H9 (cell line): ENCODE measurements around the gene BDNF. TPM values are rescaled to one million over a fixed set of nuclear protein-coding genes. Genes with fewer than 3 reads are reported as not detected.

Source experiments
- DNase-seq: peaks from one replicate; pipeline ENCODE4 v3.0.0-alpha.2; 2017
- H2AFZ ChIP-seq: one replicate; pipeline ENCODE4 v1.6.1; 2013; ENCODE audit warnings: mild to moderate bottlenecking, low read length, control low read depth, moderate library complexity
- H2AK5ac ChIP-seq: 2 replicates; pipeline ENCODE4 v1.6.1; 2013; ENCODE audit warnings: low read length, control low read depth, mixed read lengths; ENCODE audit not compliant: insufficient read length
- H2BK120ac ChIP-seq: one replicate; pipeline ENCODE4 v1.6.1; 2013; ENCODE audit warnings: low read depth, mild to moderate bottlenecking, low read length, control low read depth, inconsistent platforms; ENCODE audit not compliant: poor library complexity, severe bottlenecking
- H2BK12ac ChIP-seq: 2 replicates; pipeline ENCODE4 v1.6.1; 2013; ENCODE audit warnings: low read length, control low read depth, mixed read lengths, low read depth; ENCODE audit not compliant: insufficient read length
- H2BK15ac ChIP-seq: 2 replicates; pipeline ENCODE4 v1.6.1; 2013; ENCODE audit warnings: low read depth, low read length, control low read depth
- H2BK20ac ChIP-seq: one replicate; pipeline ENCODE4 v1.6.1; 2013; ENCODE audit warnings: low read depth, mild to moderate bottlenecking, low read length, control low read depth, inconsistent platforms; ENCODE audit not compliant: poor library complexity, severe bottlenecking
- H2BK5ac ChIP-seq: 2 replicates; pipeline ENCODE4 v1.6.1; 2013; ENCODE audit warnings: low read length, control low read depth, mixed read lengths; ENCODE audit not compliant: insufficient read length
- H3K14ac ChIP-seq: 2 replicates; pipeline ENCODE4 v1.6.1; 2013; ENCODE audit warnings: low read length, control low read depth; ENCODE audit not compliant: insufficient read depth
- H3K18ac ChIP-seq: 2 replicates; pipeline ENCODE4 v1.6.1; 2013; ENCODE audit warnings: low read depth, mild to moderate bottlenecking, mixed read lengths, low read length, control low read depth; ENCODE audit not compliant: insufficient read length
- H3K23ac ChIP-seq: 2 replicates; pipeline ENCODE4 v1.6.1; 2013; ENCODE audit warnings: low read length, control low read depth, mixed read lengths, low read depth; ENCODE audit not compliant: insufficient read length
- H3K23me2 ChIP-seq: 2 replicates; pipeline ENCODE4 v1.6.1; 2013; ENCODE audit warnings: low read depth, mild to moderate bottlenecking, mixed read lengths, low read length, control low read depth; ENCODE audit not compliant: insufficient read length, poor library complexity, severe bottlenecking
- H3K27ac ChIP-seq: 2 replicates; pipeline ENCODE4 v1.5.1; 2013; ENCODE audit warnings: low read length, control low read depth, mixed read lengths, low read depth; ENCODE audit not compliant: insufficient read length
- H3K27me3 ChIP-seq: 2 replicates; pipeline ENCODE4 v1.6.1; 2013; ENCODE audit warnings: low read length, control low read depth, inconsistent platforms; ENCODE audit not compliant: insufficient read depth
- H3K4ac ChIP-seq: 2 replicates; pipeline ENCODE4 v1.6.1; 2013; ENCODE audit warnings: low read depth, mild to moderate bottlenecking, control low read depth, inconsistent platforms, low read length, moderate library complexity
- H3K4me1 ChIP-seq: 2 replicates; pipeline ENCODE4 v1.6.1; 2013; ENCODE audit warnings: low read length, control low read depth, inconsistent platforms; ENCODE audit not compliant: insufficient read depth
- H3K4me2 ChIP-seq: 2 replicates; pipeline ENCODE4 v1.6.1; 2013; ENCODE audit warnings: low read length, control low read depth, mixed read lengths; ENCODE audit not compliant: insufficient read length, insufficient read depth
- H3K56ac ChIP-seq: 2 replicates; pipeline ENCODE4 v1.6.1; 2013; ENCODE audit warnings: low read depth, mild to moderate bottlenecking, mixed read lengths, low read length, control low read depth; ENCODE audit not compliant: insufficient read length
- H3K79me1 ChIP-seq: 2 replicates; pipeline ENCODE4 v1.6.1; 2013; ENCODE audit warnings: low read depth, mild to moderate bottlenecking, moderate library complexity, low read length, control low read depth, inconsistent platforms; ENCODE audit not compliant: insufficient read depth, poor library complexity, severe bottlenecking
- H3K79me2 ChIP-seq: 2 replicates; pipeline ENCODE4 v1.6.1; 2013; ENCODE audit warnings: low read length, control low read depth, inconsistent platforms; ENCODE audit not compliant: insufficient read depth
- H3K9ac ChIP-seq: 2 replicates; pipeline ENCODE4 v1.6.1; 2013; ENCODE audit warnings: low read length, control low read depth, mixed read lengths; ENCODE audit not compliant: insufficient read length; ENCODE audit errors: extremely low read depth
- H3K9me3 ChIP-seq: one replicate; pipeline ENCODE4 v1.6.1; 2013; ENCODE audit warnings: low read depth, low read length, inconsistent platforms; ENCODE audit not compliant: control insufficient read depth
- H3T11ph ChIP-seq: one replicate; pipeline ENCODE4 v1.6.1; 2013; ENCODE audit warnings: mild to moderate bottlenecking, low read length, control low read depth, inconsistent platforms
- H4K20me1 ChIP-seq: one replicate; pipeline ENCODE4 v1.6.1; 2013; ENCODE audit not compliant: control insufficient read depth, insufficient read length, insufficient read depth
- H4K5ac ChIP-seq: 2 replicates; pipeline ENCODE4 v1.6.1; 2013; ENCODE audit warnings: low read depth, mild to moderate bottlenecking, mixed read lengths, low read length, control low read depth; ENCODE audit not compliant: insufficient read length
- H4K8ac ChIP-seq: replicated peaks from 2 replicates; pipeline ENCODE4 v1.6.1; 2013; ENCODE audit warnings: low read length, control low read depth, mixed read lengths, low read depth; ENCODE audit not compliant: insufficient read length
- H4K91ac ChIP-seq: 2 replicates; pipeline ENCODE4 v1.6.1; 2013; ENCODE audit warnings: low read depth, mild to moderate bottlenecking, moderate library complexity, mixed read lengths, low read length, control low read depth; ENCODE audit not compliant: insufficient read length
- H3K27ac Mint-ChIP-seq, 3 experiments: 2 replicates in 2 of 3; 3 replicates in 1 of 3; pipeline ENCODE4 v1.8.0; 2020 to 2021; ENCODE audit warnings: mixed read lengths in 3 of 3, mild to moderate bottlenecking in 1 of 3, moderate library complexity in 1 of 3
- H3K27me3 Mint-ChIP-seq: 2 replicates; pipeline ENCODE4 v1.8.0; 2021; ENCODE audit warnings: low read depth, mild to moderate bottlenecking, moderate library complexity, mixed read lengths
- H3K36me3 Mint-ChIP-seq, 3 experiments: 2 replicates in 2 of 3; 3 replicates in 1 of 3; pipeline ENCODE4 v1.8.0; 2020 to 2021; ENCODE audit warnings: low read depth in 3 of 3, mixed read lengths in 3 of 3; ENCODE audit not compliant: insufficient read depth in 1 of 3
- H3K4me1 Mint-ChIP-seq, 2 experiments: 2 replicates each; pipeline ENCODE4 v1.8.0; 2020; ENCODE audit warnings: mixed read lengths in 2 of 2
- H3K4me3 Mint-ChIP-seq, 2 experiments: 2 replicates in 1 of 2; 3 replicates in 1 of 2; pipeline ENCODE4 v1.8.0; 2020 to 2021; ENCODE audit warnings: mild to moderate bottlenecking in 2 of 2, mixed read lengths in 2 of 2, moderate library complexity in 1 of 2
- H3K9me3 Mint-ChIP-seq, 2 experiments: 2 replicates in 1 of 2; 3 replicates in 1 of 2; pipeline ENCODE4 v1.8.0; 2020; ENCODE audit warnings: mild to moderate bottlenecking in 2 of 2, mixed read lengths in 2 of 2, moderate library complexity in 1 of 2
- total RNA-seq: library from RNA; stranded (reverse); gene quantifications from 2 replicates; pipeline ENCODE4 v1.2.1, GENCODE V29; 2021
- TF ChIP-seq, protein P1 (sequence below): fragments of 200-600 bp; sonication (generic); conservative IDR thresholded peaks from 3 replicates; pipeline ENCODE4 v1.8.0; 2021; ENCODE audit warnings: antibody characterized with exemption, mild to moderate bottlenecking

BDNF gene
- total RNA-seq, 1 experiment from 2014 or later, result 2.7 TPM

DNA sequence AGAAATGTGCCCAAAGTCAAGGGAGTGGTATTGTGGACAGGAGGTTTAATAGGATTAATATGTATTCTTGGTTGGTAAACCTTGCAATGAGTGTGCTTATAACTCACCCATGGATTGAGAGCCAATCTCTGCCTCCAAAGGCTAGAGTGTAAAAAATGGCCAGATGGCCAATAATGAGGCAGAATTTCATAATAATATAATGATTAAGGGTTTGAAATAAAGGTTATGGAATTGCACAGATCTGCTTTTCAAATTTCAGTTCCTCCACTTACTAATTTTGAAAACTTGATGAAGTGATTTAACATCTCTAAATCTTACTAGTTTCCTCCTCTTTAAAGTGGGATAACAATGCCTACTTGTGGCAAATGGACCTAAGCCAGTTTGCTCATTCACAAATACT lies 94.8 kb downstream of the BDNF start:
- H2AK5ac ChIP-seq, result no peak overlapping the region
- no peaks in the 10 kb centered on the region for H3K9me3 ChIP-seq
- no peak overlapping the region for H2BK120ac ChIP-seq
- Mint-ChIP-seq H3K9me3 (no peaks in the 10 kb centered on the region), H3K36me3 (no peaks in the 10 kb centered on the region), H3K27me3 (peaks cover 35% of the 10 kb centered on the region), H3K4me3 (no peak overlapping the region), H3K27ac (no peak overlapping the region), H3K4me1 (peaks cover 4 to 6% of the 10 kb centered on the region in 2 experiments)
- no peak overlapping the region for H2BK5ac ChIP-seq
- TF ChIP-seq, protein P1, sequence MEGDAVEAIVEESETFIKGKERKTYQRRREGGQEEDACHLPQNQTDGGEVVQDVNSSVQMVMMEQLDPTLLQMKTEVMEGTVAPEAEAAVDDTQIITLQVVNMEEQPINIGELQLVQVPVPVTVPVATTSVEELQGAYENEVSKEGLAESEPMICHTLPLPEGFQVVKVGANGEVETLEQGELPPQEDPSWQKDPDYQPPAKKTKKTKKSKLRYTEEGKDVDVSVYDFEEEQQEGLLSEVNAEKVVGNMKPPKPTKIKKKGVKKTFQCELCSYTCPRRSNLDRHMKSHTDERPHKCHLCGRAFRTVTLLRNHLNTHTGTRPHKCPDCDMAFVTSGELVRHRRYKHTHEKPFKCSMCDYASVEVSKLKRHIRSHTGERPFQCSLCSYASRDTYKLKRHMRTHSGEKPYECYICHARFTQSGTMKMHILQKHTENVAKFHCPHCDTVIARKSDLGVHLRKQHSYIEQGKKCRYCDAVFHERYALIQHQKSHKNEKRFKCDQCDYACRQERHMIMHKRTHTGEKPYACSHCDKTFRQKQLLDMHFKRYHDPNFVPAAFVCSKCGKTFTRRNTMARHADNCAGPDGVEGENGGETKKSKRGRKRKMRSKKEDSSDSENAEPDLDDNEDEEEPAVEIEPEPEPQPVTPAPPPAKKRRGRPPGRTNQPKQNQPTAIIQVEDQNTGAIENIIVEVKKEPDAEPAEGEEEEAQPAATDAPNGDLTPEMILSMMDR, result no peak
- H4K91ac ChIP-seq, result no peak overlapping the region
- H3K79me1 ChIP-seq, result no peaks in the 10 kb centered on the region
- H3K27me3 ChIP-seq, result no peaks in the 10 kb centered on the region
- H3K79me2 ChIP-seq, result no peaks in the 10 kb centered on the region
- no peak overlapping the region for H3K9ac ChIP-seq
- DNase-seq, result no peak
- no peak overlapping the region for H3K14ac ChIP-seq
- H3K4ac ChIP-seq, result no peak overlapping the region
- H3T11ph ChIP-seq, result no peak overlapping the region
- no peak overlapping the region for H3K27ac ChIP-seq
- no peaks in the 10 kb centered on the region for H3K4me1 ChIP-seq
- H4K5ac ChIP-seq, result no peak overlapping the region
- H4K8ac ChIP-seq, result no peak overlapping the region
- H3K4me2 ChIP-seq, result no peak overlapping the region
- H2BK15ac ChIP-seq, result no peak overlapping the region
- no peaks in the 10 kb centered on the region for H4K20me1 ChIP-seq
- no peak overlapping the region for H3K23ac ChIP-seq
- no peak overlapping the region for H2BK20ac ChIP-seq
- no peak overlapping the region for H2AFZ ChIP-seq
- H3K23me2 ChIP-seq, result no peaks in the 10 kb centered on the region
- no peak overlapping the region for H3K18ac ChIP-seq
- no peak overlapping the region for H3K56ac ChIP-seq
- no peak overlapping the region for H2BK12ac ChIP-seq

Other genes with a start within 250 kb of the BDNF start
- gene LGR4, start 227.7 kb downstream of the BDNF start, total RNA-seq, result 97.1 and 99.2 TPM in 2 replicates
- 40.0 and 41.3 TPM in 2 replicates for gene LIN7C, start 193.7 kb downstream of the BDNF start, total RNA-seq